ENCODE data around the gene ADAM29.
"Not testable (repeated sequence)": the region's sequence is repeated elsewhere in the genome, so short reads cannot be mapped to it uniquely, and the experiment has no call there.

Gene ADAM29

GRCh38 chr4:174972911-174973310 lies 54.8 kb downstream of the ADAM29 start:
- DNase-seq, result no peak

DNA sequence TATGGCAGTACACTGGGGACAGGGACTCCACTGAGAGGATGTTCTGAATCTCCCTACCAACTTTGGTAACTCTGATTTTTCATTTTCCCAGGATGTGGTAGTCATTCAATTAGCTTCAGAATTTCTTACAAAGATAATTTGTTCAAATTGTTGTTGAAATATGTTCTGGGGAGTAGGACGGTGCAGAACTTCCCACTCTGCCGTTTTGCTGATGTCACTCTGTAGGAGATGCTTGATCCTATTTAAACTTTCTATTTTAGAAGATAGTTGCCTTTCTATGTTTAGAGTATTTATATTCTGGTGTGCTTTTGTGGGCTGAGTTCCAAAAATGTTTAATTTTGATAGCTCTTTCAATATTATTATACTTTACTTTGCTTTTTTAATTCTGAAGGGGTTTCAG lies 55.2 kb downstream of the ADAM29 start:
- no peak for DNase-seq

- DNase-seq, result no peak
Observed at GRCh38 chr4:174983128-174983750, 65.1 kb downstream of the ADAM29 start.

DNA sequence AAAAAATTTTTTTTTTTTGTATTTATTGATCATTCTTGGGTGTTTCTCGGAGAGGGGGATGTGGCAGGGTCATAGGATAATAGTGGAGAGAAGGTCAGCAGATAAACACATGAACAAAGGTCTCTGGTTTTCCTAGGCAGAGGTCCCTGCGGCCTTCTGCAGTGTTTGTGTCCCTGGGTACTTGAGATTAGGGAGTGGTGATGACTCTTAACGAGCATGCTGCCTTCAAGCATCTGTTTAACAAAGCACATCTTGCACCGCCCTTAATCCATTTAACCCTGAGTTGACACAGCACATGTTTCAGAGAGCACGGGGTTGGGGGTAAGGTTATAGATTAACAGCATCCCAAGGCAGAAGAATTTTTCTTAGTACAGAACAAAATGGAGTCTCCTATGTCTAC lies 65.7 kb downstream of the ADAM29 start:
- not testable (repeated sequence) for DNase-seq

DNA sequence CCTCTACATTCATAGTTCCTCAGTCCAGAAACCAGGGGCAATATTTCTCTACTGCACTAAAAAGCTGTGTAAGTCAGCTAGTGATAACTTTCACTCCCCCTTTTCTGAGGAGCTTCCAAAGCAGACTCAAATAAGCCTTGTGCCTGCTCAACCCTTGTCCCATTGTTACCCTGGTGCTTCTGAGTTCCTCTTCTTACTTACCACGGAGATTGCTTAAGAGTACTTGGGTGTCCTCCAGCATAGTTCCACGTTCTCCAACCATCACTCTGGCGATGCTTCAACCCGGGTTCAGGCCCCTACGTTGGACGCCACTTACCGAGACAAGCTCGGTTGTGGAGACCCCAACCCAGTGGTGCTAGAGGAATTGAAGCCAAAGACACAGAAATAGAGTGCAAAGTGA lies 71.6 kb downstream of the ADAM29 start:
- DNase-seq, result no peak

GRCh38 chr4:174993916-174994315 lies 75.8 kb downstream of the ADAM29 start:
- no peak for DNase-seq

DNA sequence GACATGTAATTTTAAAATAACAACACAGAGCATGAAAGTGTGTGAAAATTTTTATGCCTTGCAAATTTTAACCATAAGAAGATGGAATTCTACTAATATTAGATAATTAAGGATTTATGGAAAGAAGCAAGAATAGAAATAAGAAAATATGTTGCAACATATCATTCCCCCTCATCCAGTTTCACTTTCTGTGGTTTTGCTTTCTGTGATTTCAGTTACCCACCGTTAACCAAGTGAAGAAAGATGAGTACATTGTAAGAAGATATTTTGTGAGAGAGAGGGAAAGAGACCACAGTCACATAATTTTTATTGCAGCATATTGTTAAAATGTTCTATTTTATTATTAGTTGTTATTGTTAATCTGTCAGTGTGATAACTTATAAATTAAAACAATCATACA lies 77.9 kb downstream of the ADAM29 start:
- no peak for DNase-seq

DNA sequence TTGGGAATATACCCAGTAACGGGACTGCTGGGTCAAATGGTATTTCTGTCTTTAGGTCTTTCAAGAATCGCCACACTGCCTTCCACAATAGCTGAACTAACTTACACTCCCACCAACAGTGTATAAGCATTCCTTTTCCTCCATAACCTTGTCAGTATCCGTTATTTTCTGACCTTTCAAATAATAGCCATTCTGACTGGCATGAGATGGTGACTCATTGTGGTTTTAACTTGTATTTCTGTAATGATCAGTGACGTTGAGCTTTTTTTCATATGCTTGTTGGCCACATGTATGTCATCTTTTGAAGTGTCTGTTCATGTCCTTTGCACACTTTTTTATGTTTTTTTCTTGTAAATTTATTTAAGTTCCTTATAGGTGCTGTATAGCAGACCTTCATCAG lies 81.2 kb downstream of the ADAM29 start:
- no peak for DNase-seq

- no peak for DNase-seq
Observed at GRCh38 chr4:175017751-175018150, 99.6 kb downstream of the ADAM29 start.

- not testable (repeated sequence) for DNase-seq
Observed at GRCh38 chr4:175019447-175019846, 101.3 kb downstream of the ADAM29 start.

Measured in inflammatory macrophage treated with lipopolysaccharide for 4 hours (primary cell).